H9 (cell line): ENCODE measurements around the gene PUM1. TPM values are rescaled to one million over a fixed set of nuclear protein-coding genes. Genes with fewer than 3 reads are reported as not detected.

Source experiments
- DNase-seq: peaks from one replicate; pipeline ENCODE4 v3.0.0-alpha.2; 2017
- H2AFZ ChIP-seq: one replicate; pipeline ENCODE4 v1.6.1; 2013; ENCODE audit warnings: mild to moderate bottlenecking, low read length, control low read depth, moderate library complexity
- H2AK5ac ChIP-seq: 2 replicates; pipeline ENCODE4 v1.6.1; 2013; ENCODE audit warnings: low read length, control low read depth, mixed read lengths; ENCODE audit not compliant: insufficient read length
- H2BK120ac ChIP-seq: one replicate; pipeline ENCODE4 v1.6.1; 2013; ENCODE audit warnings: low read depth, mild to moderate bottlenecking, low read length, control low read depth, inconsistent platforms; ENCODE audit not compliant: poor library complexity, severe bottlenecking
- H2BK12ac ChIP-seq: 2 replicates; pipeline ENCODE4 v1.6.1; 2013; ENCODE audit warnings: low read length, control low read depth, mixed read lengths, low read depth; ENCODE audit not compliant: insufficient read length
- H2BK15ac ChIP-seq: 2 replicates; pipeline ENCODE4 v1.6.1; 2013; ENCODE audit warnings: low read depth, low read length, control low read depth
- H2BK20ac ChIP-seq: one replicate; pipeline ENCODE4 v1.6.1; 2013; ENCODE audit warnings: low read depth, mild to moderate bottlenecking, low read length, control low read depth, inconsistent platforms; ENCODE audit not compliant: poor library complexity, severe bottlenecking
- H2BK5ac ChIP-seq: 2 replicates; pipeline ENCODE4 v1.6.1; 2013; ENCODE audit warnings: low read length, control low read depth, mixed read lengths; ENCODE audit not compliant: insufficient read length
- H3K14ac ChIP-seq: 2 replicates; pipeline ENCODE4 v1.6.1; 2013; ENCODE audit warnings: low read length, control low read depth; ENCODE audit not compliant: insufficient read depth
- H3K18ac ChIP-seq: 2 replicates; pipeline ENCODE4 v1.6.1; 2013; ENCODE audit warnings: low read depth, mild to moderate bottlenecking, mixed read lengths, low read length, control low read depth; ENCODE audit not compliant: insufficient read length
- H3K23ac ChIP-seq: 2 replicates; pipeline ENCODE4 v1.6.1; 2013; ENCODE audit warnings: low read length, control low read depth, mixed read lengths, low read depth; ENCODE audit not compliant: insufficient read length
- H3K23me2 ChIP-seq: 2 replicates; pipeline ENCODE4 v1.6.1; 2013; ENCODE audit warnings: low read depth, mild to moderate bottlenecking, mixed read lengths, low read length, control low read depth; ENCODE audit not compliant: insufficient read length, poor library complexity, severe bottlenecking
- H3K27ac ChIP-seq: 2 replicates; pipeline ENCODE4 v1.5.1; 2013; ENCODE audit warnings: low read length, control low read depth, mixed read lengths, low read depth; ENCODE audit not compliant: insufficient read length
- H3K27me3 ChIP-seq: 2 replicates; pipeline ENCODE4 v1.6.1; 2013; ENCODE audit warnings: low read length, control low read depth, inconsistent platforms; ENCODE audit not compliant: insufficient read depth
- H3K4ac ChIP-seq: 2 replicates; pipeline ENCODE4 v1.6.1; 2013; ENCODE audit warnings: low read depth, mild to moderate bottlenecking, control low read depth, inconsistent platforms, low read length, moderate library complexity
- H3K4me1 ChIP-seq: 2 replicates; pipeline ENCODE4 v1.6.1; 2013; ENCODE audit warnings: low read length, control low read depth, inconsistent platforms; ENCODE audit not compliant: insufficient read depth
- H3K4me2 ChIP-seq: 2 replicates; pipeline ENCODE4 v1.6.1; 2013; ENCODE audit warnings: low read length, control low read depth, mixed read lengths; ENCODE audit not compliant: insufficient read length, insufficient read depth
- H3K56ac ChIP-seq: 2 replicates; pipeline ENCODE4 v1.6.1; 2013; ENCODE audit warnings: low read depth, mild to moderate bottlenecking, mixed read lengths, low read length, control low read depth; ENCODE audit not compliant: insufficient read length
- H3K79me1 ChIP-seq: 2 replicates; pipeline ENCODE4 v1.6.1; 2013; ENCODE audit warnings: low read depth, mild to moderate bottlenecking, moderate library complexity, low read length, control low read depth, inconsistent platforms; ENCODE audit not compliant: insufficient read depth, poor library complexity, severe bottlenecking
- H3K79me2 ChIP-seq: 2 replicates; pipeline ENCODE4 v1.6.1; 2013; ENCODE audit warnings: low read length, control low read depth, inconsistent platforms; ENCODE audit not compliant: insufficient read depth
- H3K9ac ChIP-seq: 2 replicates; pipeline ENCODE4 v1.6.1; 2013; ENCODE audit warnings: low read length, control low read depth, mixed read lengths; ENCODE audit not compliant: insufficient read length; ENCODE audit errors: extremely low read depth
- H3K9me3 ChIP-seq: one replicate; pipeline ENCODE4 v1.6.1; 2013; ENCODE audit warnings: low read depth, low read length, inconsistent platforms; ENCODE audit not compliant: control insufficient read depth
- H3T11ph ChIP-seq: one replicate; pipeline ENCODE4 v1.6.1; 2013; ENCODE audit warnings: mild to moderate bottlenecking, low read length, control low read depth, inconsistent platforms
- H4K20me1 ChIP-seq: one replicate; pipeline ENCODE4 v1.6.1; 2013; ENCODE audit not compliant: control insufficient read depth, insufficient read length, insufficient read depth
- H4K5ac ChIP-seq: 2 replicates; pipeline ENCODE4 v1.6.1; 2013; ENCODE audit warnings: low read depth, mild to moderate bottlenecking, mixed read lengths, low read length, control low read depth; ENCODE audit not compliant: insufficient read length
- H4K8ac ChIP-seq: replicated peaks from 2 replicates; pipeline ENCODE4 v1.6.1; 2013; ENCODE audit warnings: low read length, control low read depth, mixed read lengths, low read depth; ENCODE audit not compliant: insufficient read length
- H4K91ac ChIP-seq: 2 replicates; pipeline ENCODE4 v1.6.1; 2013; ENCODE audit warnings: low read depth, mild to moderate bottlenecking, moderate library complexity, mixed read lengths, low read length, control low read depth; ENCODE audit not compliant: insufficient read length
- H3K27ac Mint-ChIP-seq, 3 experiments: 2 replicates in 2 of 3; 3 replicates in 1 of 3; pipeline ENCODE4 v1.8.0; 2020 to 2021; ENCODE audit warnings: mixed read lengths in 3 of 3, mild to moderate bottlenecking in 1 of 3, moderate library complexity in 1 of 3
- H3K27me3 Mint-ChIP-seq: 2 replicates; pipeline ENCODE4 v1.8.0; 2021; ENCODE audit warnings: low read depth, mild to moderate bottlenecking, moderate library complexity, mixed read lengths
- H3K36me3 Mint-ChIP-seq, 3 experiments: 2 replicates in 2 of 3; 3 replicates in 1 of 3; pipeline ENCODE4 v1.8.0; 2020 to 2021; ENCODE audit warnings: low read depth in 3 of 3, mixed read lengths in 3 of 3; ENCODE audit not compliant: insufficient read depth in 1 of 3
- H3K4me1 Mint-ChIP-seq, 2 experiments: 2 replicates each; pipeline ENCODE4 v1.8.0; 2020; ENCODE audit warnings: mixed read lengths in 2 of 2
- H3K4me3 Mint-ChIP-seq, 2 experiments: 2 replicates in 1 of 2; 3 replicates in 1 of 2; pipeline ENCODE4 v1.8.0; 2020 to 2021; ENCODE audit warnings: mild to moderate bottlenecking in 2 of 2, mixed read lengths in 2 of 2, moderate library complexity in 1 of 2
- H3K9me3 Mint-ChIP-seq, 2 experiments: 2 replicates in 1 of 2; 3 replicates in 1 of 2; pipeline ENCODE4 v1.8.0; 2020; ENCODE audit warnings: mild to moderate bottlenecking in 2 of 2, mixed read lengths in 2 of 2, moderate library complexity in 1 of 2
- CTCF ChIP-seq: fragments of 200-600 bp; sonication (generic); conservative IDR thresholded peaks from 3 replicates; pipeline ENCODE4 v1.8.0; 2021; ENCODE audit warnings: antibody characterized with exemption, mild to moderate bottlenecking
- total RNA-seq: library from RNA; stranded (reverse); gene quantifications from 2 replicates; pipeline ENCODE4 v1.2.1, GENCODE V29; 2021

PUM1 gene
- total RNA-seq, 1 experiment from 2014 or later, result 164 TPM

GRCh38 chr1:30969903-30970302 is 95.6 kb downstream of the PUM1 start:
- H3K9me3 ChIP-seq, result no peaks in the 10 kb centered on the region
- H4K20me1 ChIP-seq, result no peaks in the 10 kb centered on the region
- no peak overlapping the region for H3K18ac ChIP-seq
- H3K27me3 ChIP-seq, result no peaks in the 10 kb centered on the region
- no peak overlapping the region for H3K56ac ChIP-seq
- H2BK120ac ChIP-seq, result no peak overlapping the region
- no peak overlapping the region for H3K4me2 ChIP-seq
- no peak overlapping the region for H3K14ac ChIP-seq
- Mint-ChIP-seq H3K9me3 (no peaks in the 10 kb centered on the region), H3K36me3 (peaks cover 50 to 88% (median 82%) of the 10 kb centered on the region in 3 experiments), H3K4me3 (no peak overlapping the region), H3K27me3 (no peaks in the 10 kb centered on the region), H3K27ac (peak overlapping the region in 1 of 3 experiments; percentile 36; a peak in 1 of 7 replicates), H3K4me1 (peaks cover 5 to 14% of the 10 kb centered on the region in 2 experiments; a peak in 3 of 4 replicates)
- H4K91ac ChIP-seq, result no peak overlapping the region
- no peaks in the 10 kb centered on the region for H3K4me1 ChIP-seq
- DNase-seq, result no peak
- H3K4ac ChIP-seq, result no peak overlapping the region
- TF ChIP-seq CTCF, result no peak
- peaks cover 6% of the 10 kb centered on the region for H3K79me1 ChIP-seq
- H2AK5ac ChIP-seq, result no peak overlapping the region
- H2AFZ ChIP-seq, result no peak overlapping the region
- H3K9ac ChIP-seq, result no peak overlapping the region
- H4K8ac ChIP-seq, result no peak overlapping the region
- no peak overlapping the region for H3T11ph ChIP-seq
- H3K23ac ChIP-seq, result no peak overlapping the region
- no peaks in the 10 kb centered on the region for H3K23me2 ChIP-seq
- no peak overlapping the region for H2BK12ac ChIP-seq
- H2BK20ac ChIP-seq, result no peak overlapping the region
- H4K5ac ChIP-seq, result no peak overlapping the region
- H3K27ac ChIP-seq, result no peak overlapping the region
- no peak overlapping the region for H2BK5ac ChIP-seq
- peaks cover 3% of the 10 kb centered on the region; the same call in 1 of the 2 replicates for H3K79me2 ChIP-seq
- H2BK15ac ChIP-seq, result no peak overlapping the region
